IPS DF 19.7 (cell line): ENCODE measurements around the gene PTPRQ.

ENCODE experiments used
- DNase-seq: peaks from one replicate; pipeline ENCODE4 v3.0.0-alpha.2; 2013; ENCODE audit warnings: low read depth, low spot score

Gene PTPRQ

GRCh38 chr12:80721326-80721725, 277.3 kb downstream of the PTPRQ start:
- DNase-seq = no peak
